Stimulated activated CD8-positive, alpha-beta memory T cell treated with anti-CD3 and anti-CD28 coated beads, Interleukin-4, amount 100 ng/mL, for 1 hour (primary cell): ENCODE data around the gene BARD1.

Experiments used
- DNase-seq, 2 donors: peaks; one replicate each; pipeline ENCODE4 v3.0.0-alpha.2; 2020; ENCODE audit warnings: low read depth in 2 of 2, low spot score in 1 of 2

BARD1 gene

GRCh38 chr2:214679736-214680135 is 129.7 kb downstream of the BARD1 start:
- no peak for DNase-seq

- DNase-seq = no peak
These were observed 132.9 kb downstream of the BARD1 start for GRCh38 chr2:214676421-214677089.
